GM23338 (cell line): ENCODE data around the gene PABPC1L. TPM values are rescaled to one million over a fixed set of nuclear protein-coding genes. Genes with fewer than 3 reads are reported as not detected.

Source experiments
- ATAC-seq: fragments of 200-7000 bp; cut with Tn5 transposase; 3 replicates; pipeline ENCODE4 v1.9.1; 2020
- DNase-seq: peaks from one replicate; pipeline ENCODE4 v3.0.0-alpha.2; 2015; ENCODE audit warnings: low spot score
- H2AFZ ChIP-seq: fragments of 200-600 bp; sonication (generic); 2 replicates; pipeline ENCODE4 v1.8.0; 2016; ENCODE audit warnings: antibody characterized with exemption, mild to moderate bottlenecking, moderate library complexity
- H3F3A ChIP-seq: fragments of 200-600 bp; sonication (generic); replicated peaks from 2 replicates; pipeline ENCODE4 v1.8.0; 2017; ENCODE audit warnings: antibody characterized with exemption, mixed run types, low read depth
- H3K27ac ChIP-seq: fragments of 200-600 bp; sonication (generic); 2 replicates; pipeline ENCODE4 v1.6.1; 2016; ENCODE audit warnings: low read depth
- H3K27me3 ChIP-seq: fragments of 200-600 bp; sonication (generic); 2 replicates; pipeline ENCODE4 v1.8.0; 2016; ENCODE audit warnings: mild to moderate bottlenecking, mixed run types, moderate library complexity; ENCODE audit not compliant: insufficient read depth
- H3K36me3 ChIP-seq: fragments of 200-600 bp; sonication (generic); 2 replicates; pipeline ENCODE4 v1.8.0; 2016; ENCODE audit warnings: mild to moderate bottlenecking; ENCODE audit not compliant: insufficient read depth
- H3K4me1 ChIP-seq: fragments of 200-600 bp; sonication (generic); 2 replicates; pipeline ENCODE4 v1.8.0; 2016; ENCODE audit warnings: mild to moderate bottlenecking, moderate library complexity; ENCODE audit not compliant: insufficient read depth
- H3K4me2 ChIP-seq: fragments of 200-600 bp; sonication (generic); 2 replicates; pipeline ENCODE4 v1.7.1; 2017; ENCODE audit warnings: mixed run types
- H3K4me3 ChIP-seq: fragments of 200-600 bp; sonication (generic); 2 replicates; pipeline ENCODE4 v1.6.1; 2016; ENCODE audit warnings: mixed run types
- H3K79me2 ChIP-seq: fragments of 200-600 bp; sonication (generic); replicated peaks from 2 replicates; pipeline ENCODE4 v1.8.0; 2017; ENCODE audit warnings: mild to moderate bottlenecking; ENCODE audit not compliant: insufficient read depth
- H3K9me2 ChIP-seq: fragments of 200-600 bp; sonication (generic); 2 replicates; pipeline ENCODE4 v1.8.0; 2017; ENCODE audit not compliant: insufficient read depth
- H4K20me1 ChIP-seq: fragments of 200-600 bp; sonication (generic); replicated peaks from 2 replicates; pipeline ENCODE4 v1.8.0; 2017; ENCODE audit warnings: mild to moderate bottlenecking; ENCODE audit not compliant: insufficient read depth
- H3K27ac Mint-ChIP-seq: 2 replicates; pipeline ENCODE4 v1.8.0; 2020; ENCODE audit warnings: inconsistent platforms, mild to moderate bottlenecking, moderate library complexity, mixed read lengths
- H3K27me3 Mint-ChIP-seq: 3 replicates; pipeline ENCODE4 v1.8.0; 2022; ENCODE audit warnings: low read depth, mild to moderate bottlenecking, moderate library complexity, mixed read lengths, inconsistent platforms; ENCODE audit not compliant: insufficient read depth, poor library complexity
- H3K36me3 Mint-ChIP-seq: 3 replicates; pipeline ENCODE4 v1.8.0; 2021; ENCODE audit warnings: low read depth, mild to moderate bottlenecking, inconsistent platforms, moderate library complexity, mixed read lengths
- H3K4me1 Mint-ChIP-seq: 3 replicates; pipeline ENCODE4 v1.8.0; 2020; ENCODE audit warnings: mild to moderate bottlenecking, inconsistent platforms, mixed read lengths
- H3K4me3 Mint-ChIP-seq: 3 replicates; pipeline ENCODE4 v1.8.0; 2021; ENCODE audit warnings: moderate library complexity, mild to moderate bottlenecking, inconsistent platforms, mixed read lengths
- H3K9me3 Mint-ChIP-seq: 3 replicates; pipeline ENCODE4 v1.8.0; 2020; ENCODE audit warnings: moderate library complexity, mild to moderate bottlenecking, inconsistent platforms, mixed read lengths
- CREB1 ChIP-seq: fragments of 250-450 bp; sonication (Bioruptor Pico); IDR thresholded peaks from 2 replicates; pipeline ENCODE4 v1.5.0; 2020; ENCODE audit warnings: low read depth, mild to moderate bottlenecking, moderate library complexity
- EZH2 ChIP-seq: fragments of 200-600 bp; sonication (generic); IDR thresholded peaks from one replicate; pipeline ENCODE4 v1.8.0; 2017; ENCODE audit warnings: antibody characterized with exemption, mild to moderate bottlenecking, low read depth; ENCODE audit not compliant: unreplicated experiment
- EZH2phosphoT487 ChIP-seq: fragments of 200-600 bp; sonication (generic); IDR thresholded peaks from one replicate; pipeline ENCODE4 v1.8.1; 2018; ENCODE audit warnings: antibody characterized with exemption; ENCODE audit not compliant: unreplicated experiment
- JUNB ChIP-seq: IDR thresholded peaks from one replicate; pipeline ENCODE4 v1.6.1; 2016; ENCODE audit warnings: antibody characterized with exemption; ENCODE audit not compliant: unreplicated experiment
- NANOG ChIP-seq: IDR thresholded peaks from 2 replicates; pipeline ENCODE4 v1.6.1; 2016; ENCODE audit warnings: antibody characterized with exemption, borderline replicate concordance
- POLR2AphosphoS5 ChIP-seq: IDR thresholded peaks from 2 replicates; pipeline ENCODE4 v1.6.1; 2016; ENCODE audit warnings: antibody characterized with exemption, low read depth
- STAT1 ChIP-seq: IDR thresholded peaks from one replicate; pipeline ENCODE4 v1.6.1; 2016; ENCODE audit warnings: antibody characterized with exemption; ENCODE audit not compliant: unreplicated experiment
- ZNF114 ChIP-seq: fragments of 250-450 bp; sonication (Bioruptor Pico); IDR thresholded peaks from 2 replicates; pipeline ENCODE4 v1.5.0; 2020; ENCODE audit warnings: mild to moderate bottlenecking, moderate library complexity
- ZNF331 ChIP-seq: fragments of 250-450 bp; sonication (Bioruptor Pico); IDR thresholded peaks from 2 replicates; pipeline ENCODE4 v1.5.0; 2020; ENCODE audit warnings: low read depth, mild to moderate bottlenecking, moderate library complexity
- polyA plus RNA-seq: library from polyadenylated mRNA; unstranded; fragments of >200 nt; fragmentation: Nextera tagmentation; extraction: Ambion mirVana; gene quantifications from 2 replicates; pipeline ENCODE4 v1.2.1, GENCODE V29; 2016
- total RNA-seq: library from RNA; depleted of rRNA; stranded (reverse); fragments of >200 nt; shearing (Covaris generic); gene quantifications from 2 replicates; pipeline ENCODE4 v1.2.3, GENCODE V29; 2014
- TF ChIP-seq, protein P1 (sequence below): fragments of 250-450 bp; sonication (Bioruptor Pico); IDR thresholded peaks from 2 replicates; pipeline ENCODE4 v1.5.0; 2020; ENCODE audit warnings: mild to moderate bottlenecking, moderate library complexity
- TF ChIP-seq, protein P2 (sequence below): IDR thresholded peaks from one replicate; pipeline ENCODE4 v1.6.1; 2018; ENCODE audit warnings: antibody characterized with exemption; ENCODE audit not compliant: unreplicated experiment
- TF ChIP-seq, protein P3 (sequence below): IDR thresholded peaks from 2 replicates; pipeline ENCODE4 v1.6.1; 2016; ENCODE audit warnings: antibody characterized with exemption
- TF ChIP-seq, protein P4 (sequence below), 2 experiments: fragments of 200-600 bp in 1 of 2; sonication (generic) in 1 of 2; conservative IDR thresholded peaks; 2 replicates each; pipeline versions ENCODE4 v1.5.1 to v1.6.1; 2016 to 2017; ENCODE audit warnings: antibody characterized with exemption in 2 of 2, low read depth in 2 of 2, mild to moderate bottlenecking in 2 of 2, moderate library complexity in 1 of 2

Gene PABPC1L
- total and polyA plus RNA-seq, 2 experiments from 2014 or later = 44.4 to 49.1 TPM

DNA sequence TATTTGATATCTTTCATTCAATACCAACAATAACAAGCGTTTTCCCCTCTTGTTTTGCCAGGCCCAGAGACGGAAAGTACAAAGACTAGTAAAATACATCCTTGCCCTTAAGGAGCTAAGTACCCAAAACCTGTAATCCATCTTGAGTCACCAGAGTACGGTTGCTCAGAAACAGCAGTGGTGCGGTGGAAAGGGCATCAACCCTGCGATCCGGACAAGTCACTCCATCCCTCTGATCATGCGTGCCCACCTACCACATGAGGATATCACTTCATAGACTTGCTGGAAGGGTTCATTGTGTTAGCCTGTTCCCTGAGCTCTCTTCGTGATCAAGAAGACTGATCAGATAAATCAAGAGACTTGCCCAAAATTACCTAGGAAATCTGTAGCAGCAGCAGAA, 48.4 kb downstream of the PABPC1L start:
- H3K27me3 Mint-ChIP-seq = peaks cover 9% of the 10 kb centered on the region
- Histone ChIP-seq H3K4me2 (peak overlapping the region; percentile 32; the same call in 1 of the 2 replicates), H4K20me1 (peaks cover 14% of the 10 kb centered on the region), H2AFZ (no peak overlapping the region), H3K79me2 (peaks cover 28% of the 10 kb centered on the region), H3F3A (no peaks in the 10 kb centered on the region), H3K9me2 (no peaks in the 10 kb centered on the region), H3K27me3 (peaks cover 26% of the 10 kb centered on the region), H3K36me3 (peaks cover 15% of the 10 kb centered on the region), H3K27ac (no peak overlapping the region), H3K4me1 (peaks cover 30% of the 10 kb centered on the region), H3K4me3 (no peak overlapping the region)
- no peak overlapping the region for H3K27ac Mint-ChIP-seq
- peaks cover 30% of the 10 kb centered on the region for H3K4me1 Mint-ChIP-seq
- peak overlapping the region; percentile 97 for H3K4me3 Mint-ChIP-seq
- DNase-seq (no peak), ATAC-seq (no peak)
- no peaks in the 10 kb centered on the region for H3K9me3 Mint-ChIP-seq
- TF ChIP-seq STAT1 (no peak), ZNF331 (CRISPR knock-in tag) (no peak), EZH2 (no peak), EZH2phosphoT487 (no peak), JUNB (no peak), ZNF114 (CRISPR knock-in tag) (no peak), CREB1 (CRISPR knock-in tag) (no peak), POLR2AphosphoS5 (no peak), NANOG (no peak)
- TF ChIP-seq, protein P1, sequence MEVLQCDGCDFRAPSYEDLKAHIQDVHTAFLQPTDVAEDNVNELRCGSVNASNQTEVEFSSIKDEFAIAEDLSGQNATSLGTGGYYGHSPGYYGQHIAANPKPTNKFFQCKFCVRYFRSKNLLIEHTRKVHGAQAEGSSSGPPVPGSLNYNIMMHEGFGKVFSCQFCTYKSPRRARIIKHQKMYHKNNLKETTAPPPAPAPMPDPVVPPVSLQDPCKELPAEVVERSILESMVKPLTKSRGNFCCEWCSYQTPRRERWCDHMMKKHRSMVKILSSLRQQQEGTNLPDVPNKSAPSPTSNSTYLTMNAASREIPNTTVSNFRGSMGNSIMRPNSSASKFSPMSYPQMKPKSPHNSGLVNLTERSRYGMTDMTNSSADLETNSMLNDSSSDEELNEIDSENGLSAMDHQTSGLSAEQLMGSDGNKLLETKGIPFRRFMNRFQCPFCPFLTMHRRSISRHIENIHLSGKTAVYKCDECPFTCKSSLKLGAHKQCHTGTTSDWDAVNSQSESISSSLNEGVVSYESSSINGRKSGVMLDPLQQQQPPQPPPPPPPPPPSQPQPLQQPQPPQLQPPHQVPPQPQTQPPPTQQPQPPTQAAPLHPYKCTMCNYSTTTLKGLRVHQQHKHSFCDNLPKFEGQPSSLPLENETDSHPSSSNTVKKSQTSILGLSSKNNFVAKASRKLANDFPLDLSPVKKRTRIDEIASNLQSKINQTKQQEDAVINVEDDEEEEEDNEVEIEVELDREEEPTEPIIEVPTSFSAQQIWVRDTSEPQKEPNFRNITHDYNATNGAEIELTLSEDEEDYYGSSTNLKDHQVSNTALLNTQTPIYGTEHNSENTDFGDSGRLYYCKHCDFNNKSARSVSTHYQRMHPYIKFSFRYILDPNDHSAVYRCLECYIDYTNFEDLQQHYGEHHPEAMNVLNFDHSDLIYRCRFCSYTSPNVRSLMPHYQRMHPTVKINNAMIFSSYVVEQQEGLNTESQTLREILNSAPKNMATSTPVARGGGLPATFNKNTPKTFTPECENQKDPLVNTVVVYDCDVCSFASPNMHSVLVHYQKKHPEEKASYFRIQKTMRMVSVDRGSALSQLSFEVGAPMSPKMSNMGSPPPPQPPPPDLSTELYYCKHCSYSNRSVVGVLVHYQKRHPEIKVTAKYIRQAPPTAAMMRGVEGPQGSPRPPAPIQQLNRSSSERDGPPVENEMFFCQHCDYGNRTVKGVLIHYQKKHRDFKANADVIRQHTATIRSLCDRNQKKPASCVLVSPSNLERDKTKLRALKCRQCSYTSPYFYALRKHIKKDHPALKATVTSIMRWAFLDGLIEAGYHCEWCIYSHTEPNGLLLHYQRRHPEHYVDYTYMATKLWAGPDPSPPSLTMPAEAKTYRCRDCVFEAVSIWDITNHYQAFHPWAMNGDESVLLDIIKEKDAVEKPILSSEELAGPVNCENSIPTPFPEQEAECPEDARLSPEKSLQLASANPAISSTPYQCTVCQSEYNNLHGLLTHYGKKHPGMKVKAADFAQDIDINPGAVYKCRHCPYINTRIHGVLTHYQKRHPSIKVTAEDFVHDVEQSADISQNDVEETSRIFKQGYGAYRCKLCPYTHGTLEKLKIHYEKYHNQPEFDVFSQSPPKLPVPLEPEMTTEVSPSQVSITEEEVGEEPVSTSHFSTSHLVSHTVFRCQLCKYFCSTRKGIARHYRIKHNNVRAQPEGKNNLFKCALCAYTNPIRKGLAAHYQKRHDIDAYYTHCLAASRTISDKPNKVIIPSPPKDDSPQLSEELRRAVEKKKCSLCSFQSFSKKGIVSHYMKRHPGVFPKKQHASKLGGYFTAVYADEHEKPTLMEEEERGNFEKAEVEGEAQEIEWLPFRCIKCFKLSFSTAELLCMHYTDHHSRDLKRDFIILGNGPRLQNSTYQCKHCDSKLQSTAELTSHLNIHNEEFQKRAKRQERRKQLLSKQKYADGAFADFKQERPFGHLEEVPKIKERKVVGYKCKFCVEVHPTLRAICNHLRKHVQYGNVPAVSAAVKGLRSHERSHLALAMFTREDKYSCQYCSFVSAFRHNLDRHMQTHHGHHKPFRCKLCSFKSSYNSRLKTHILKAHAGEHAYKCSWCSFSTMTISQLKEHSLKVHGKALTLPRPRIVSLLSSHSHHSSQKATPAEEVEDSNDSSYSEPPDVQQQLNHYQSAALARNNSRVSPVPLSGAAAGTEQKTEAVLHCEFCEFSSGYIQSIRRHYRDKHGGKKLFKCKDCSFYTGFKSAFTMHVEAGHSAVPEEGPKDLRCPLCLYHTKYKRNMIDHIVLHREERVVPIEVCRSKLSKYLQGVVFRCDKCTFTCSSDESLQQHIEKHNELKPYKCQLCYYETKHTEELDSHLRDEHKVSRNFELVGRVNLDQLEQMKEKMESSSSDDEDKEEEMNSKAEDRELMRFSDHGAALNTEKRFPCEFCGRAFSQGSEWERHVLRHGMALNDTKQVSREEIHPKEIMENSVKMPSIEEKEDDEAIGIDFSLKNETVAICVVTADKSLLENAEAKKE (CRISPR knock-in tag) = no peak
- TF ChIP-seq, protein P2, sequence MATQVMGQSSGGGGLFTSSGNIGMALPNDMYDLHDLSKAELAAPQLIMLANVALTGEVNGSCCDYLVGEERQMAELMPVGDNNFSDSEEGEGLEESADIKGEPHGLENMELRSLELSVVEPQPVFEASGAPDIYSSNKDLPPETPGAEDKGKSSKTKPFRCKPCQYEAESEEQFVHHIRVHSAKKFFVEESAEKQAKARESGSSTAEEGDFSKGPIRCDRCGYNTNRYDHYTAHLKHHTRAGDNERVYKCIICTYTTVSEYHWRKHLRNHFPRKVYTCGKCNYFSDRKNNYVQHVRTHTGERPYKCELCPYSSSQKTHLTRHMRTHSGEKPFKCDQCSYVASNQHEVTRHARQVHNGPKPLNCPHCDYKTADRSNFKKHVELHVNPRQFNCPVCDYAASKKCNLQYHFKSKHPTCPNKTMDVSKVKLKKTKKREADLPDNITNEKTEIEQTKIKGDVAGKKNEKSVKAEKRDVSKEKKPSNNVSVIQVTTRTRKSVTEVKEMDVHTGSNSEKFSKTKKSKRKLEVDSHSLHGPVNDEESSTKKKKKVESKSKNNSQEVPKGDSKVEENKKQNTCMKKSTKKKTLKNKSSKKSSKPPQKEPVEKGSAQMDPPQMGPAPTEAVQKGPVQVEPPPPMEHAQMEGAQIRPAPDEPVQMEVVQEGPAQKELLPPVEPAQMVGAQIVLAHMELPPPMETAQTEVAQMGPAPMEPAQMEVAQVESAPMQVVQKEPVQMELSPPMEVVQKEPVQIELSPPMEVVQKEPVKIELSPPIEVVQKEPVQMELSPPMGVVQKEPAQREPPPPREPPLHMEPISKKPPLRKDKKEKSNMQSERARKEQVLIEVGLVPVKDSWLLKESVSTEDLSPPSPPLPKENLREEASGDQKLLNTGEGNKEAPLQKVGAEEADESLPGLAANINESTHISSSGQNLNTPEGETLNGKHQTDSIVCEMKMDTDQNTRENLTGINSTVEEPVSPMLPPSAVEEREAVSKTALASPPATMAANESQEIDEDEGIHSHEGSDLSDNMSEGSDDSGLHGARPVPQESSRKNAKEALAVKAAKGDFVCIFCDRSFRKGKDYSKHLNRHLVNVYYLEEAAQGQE = no peak
- TF ChIP-seq, protein P3, sequence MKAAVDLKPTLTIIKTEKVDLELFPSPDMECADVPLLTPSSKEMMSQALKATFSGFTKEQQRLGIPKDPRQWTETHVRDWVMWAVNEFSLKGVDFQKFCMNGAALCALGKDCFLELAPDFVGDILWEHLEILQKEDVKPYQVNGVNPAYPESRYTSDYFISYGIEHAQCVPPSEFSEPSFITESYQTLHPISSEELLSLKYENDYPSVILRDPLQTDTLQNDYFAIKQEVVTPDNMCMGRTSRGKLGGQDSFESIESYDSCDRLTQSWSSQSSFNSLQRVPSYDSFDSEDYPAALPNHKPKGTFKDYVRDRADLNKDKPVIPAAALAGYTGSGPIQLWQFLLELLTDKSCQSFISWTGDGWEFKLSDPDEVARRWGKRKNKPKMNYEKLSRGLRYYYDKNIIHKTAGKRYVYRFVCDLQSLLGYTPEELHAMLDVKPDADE = no peak
- TF ChIP-seq, protein P4, sequence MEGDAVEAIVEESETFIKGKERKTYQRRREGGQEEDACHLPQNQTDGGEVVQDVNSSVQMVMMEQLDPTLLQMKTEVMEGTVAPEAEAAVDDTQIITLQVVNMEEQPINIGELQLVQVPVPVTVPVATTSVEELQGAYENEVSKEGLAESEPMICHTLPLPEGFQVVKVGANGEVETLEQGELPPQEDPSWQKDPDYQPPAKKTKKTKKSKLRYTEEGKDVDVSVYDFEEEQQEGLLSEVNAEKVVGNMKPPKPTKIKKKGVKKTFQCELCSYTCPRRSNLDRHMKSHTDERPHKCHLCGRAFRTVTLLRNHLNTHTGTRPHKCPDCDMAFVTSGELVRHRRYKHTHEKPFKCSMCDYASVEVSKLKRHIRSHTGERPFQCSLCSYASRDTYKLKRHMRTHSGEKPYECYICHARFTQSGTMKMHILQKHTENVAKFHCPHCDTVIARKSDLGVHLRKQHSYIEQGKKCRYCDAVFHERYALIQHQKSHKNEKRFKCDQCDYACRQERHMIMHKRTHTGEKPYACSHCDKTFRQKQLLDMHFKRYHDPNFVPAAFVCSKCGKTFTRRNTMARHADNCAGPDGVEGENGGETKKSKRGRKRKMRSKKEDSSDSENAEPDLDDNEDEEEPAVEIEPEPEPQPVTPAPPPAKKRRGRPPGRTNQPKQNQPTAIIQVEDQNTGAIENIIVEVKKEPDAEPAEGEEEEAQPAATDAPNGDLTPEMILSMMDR (conservative IDR thresholded peaks at IDR 0.05; ENCODE audit: low read depth in 2 of 2) = no peak
- peaks cover 33% of the 10 kb centered on the region for H3K36me3 Mint-ChIP-seq
